HCT116 (cell line): ENCODE results near the gene SFT2D2. TPM values are rescaled to one million over a fixed set of nuclear protein-coding genes. Genes with fewer than 3 reads are reported as not detected.

ENCODE experiments used
- ATAC-seq: fragments of 200-7000 bp; cut with Tn5 transposase; 2 replicates; pipeline ENCODE4 v1.9.1; 2020; ENCODE audit warnings: mild to moderate bottlenecking, moderate library complexity
- BruUV-seq: library from RNA; stranded (reverse); fragments of 400-500 nt; replicated peaks from 2 replicates; lab custom pipeline; 2021; lab: Mats Ljungman, UMichigan
- CTCF ChIA-PET: fragments of 300-600 bp; sonication (Branson Sonifier 250); formaldehyde crosslinking; loops from one replicate; lab custom pipeline; 2021; ENCODE audit warnings: antibody characterized with exemption; lab: Charles Lee
- POLR2A ChIA-PET: fragments of 300-600, 350-600 bp; sonication (Branson Sonifier 250); formaldehyde crosslinking; loops from one replicate; lab custom pipeline; 2021; ENCODE audit warnings: antibody characterized with exemption; lab: Charles Lee
- RAD21 ChIA-PET, 2 experiments: fragments of 300-600 bp; sonication (Branson Sonifier 250); formaldehyde crosslinking; loops; one replicate each; lab custom pipeline; 2023; ENCODE audit warnings: low total read pairs in 2 of 2; ENCODE audit not compliant: uncharacterized antibody in 2 of 2, unreplicated experiment in 2 of 2, low non-redundant PET in 1 of 2; lab: Charles Lee
- DNase-seq: peaks from one replicate; pipeline ENCODE4 v3.0.0-alpha.2; 2010; ENCODE audit warnings: low read depth, low spot score
- H2AFZ ChIP-seq: fragments of 200-600 bp; shearing (Covaris generic), sonication (generic); 2 replicates; pipeline ENCODE4 v1.6.1; 2017; ENCODE audit warnings: low read depth, mixed run types, mixed read lengths, antibody characterized with exemption, low read length; ENCODE audit not compliant: poor library complexity, severe bottlenecking
- H3K27ac ChIP-seq: 2 replicates; pipeline ENCODE4 v1.5.1; 2012; ENCODE audit warnings: low read depth, low read length
- H3K27me3 ChIP-seq: fragments of 200-600 bp; sonication (generic); 2 replicates; pipeline ENCODE4 v1.6.1; 2016; ENCODE audit warnings: mixed run types, low read length, mixed read lengths; ENCODE audit not compliant: insufficient read depth
- H3K36me3 ChIP-seq, 2 experiments: fragments of 200-500 bp in 1 of 2; fragments of 200-600 bp in 1 of 2; sonication (Bioruptor generic) in 1 of 2; sonication (generic) in 1 of 2; 2 replicates each; pipeline versions ENCODE4 v1.5.1 to v1.6.1; 2014 to 2016; ENCODE audit warnings: low read length in 2 of 2, inconsistent platforms in 1 of 2, mixed read lengths in 1 of 2, mixed run types in 1 of 2; ENCODE audit not compliant: insufficient read depth in 2 of 2, control insufficient read depth in 1 of 2
- H3K4me1 ChIP-seq, 2 experiments: fragments of 200-600 bp in 1 of 2; sonication (generic) in 1 of 2; 2 replicates each; pipeline versions ENCODE4 v1.5.1 to v1.6.1; 2012 to 2017; ENCODE audit warnings: low read length in 2 of 2, inconsistent platforms in 1 of 2, mild to moderate bottlenecking in 1 of 2, mixed read lengths in 1 of 2, mixed run types in 1 of 2, moderate library complexity in 1 of 2; ENCODE audit not compliant: insufficient read depth in 2 of 2, control insufficient read depth in 1 of 2
- H3K4me2 ChIP-seq: fragments of 200-600 bp; sonication (generic); 2 replicates; pipeline ENCODE4 v1.6.1; 2017; ENCODE audit warnings: mixed run types, low read length, mixed read lengths
- H3K4me3 ChIP-seq, 2 experiments: fragments of 200-600 bp in 1 of 2; sonication (generic) in 1 of 2; replicated peaks in 1 of 2; 2 replicates each; pipeline ENCODE4 v1.5.1; 2011 to 2016; ENCODE audit warnings: low read length in 2 of 2, control low read depth in 1 of 2, low read depth in 1 of 2, mild to moderate bottlenecking in 1 of 2, mixed read lengths in 1 of 2, mixed run types in 1 of 2
- H3K79me2 ChIP-seq: fragments of 200-600 bp; sonication (generic); 2 replicates; pipeline ENCODE4 v1.6.1; 2017; ENCODE audit warnings: mild to moderate bottlenecking, mixed run types, low read length, moderate library complexity, mixed read lengths; ENCODE audit not compliant: insufficient read depth
- H3K9ac ChIP-seq: fragments of 200-600 bp; sonication (generic); 2 replicates; pipeline ENCODE4 v1.6.1; 2016; ENCODE audit warnings: low read length, mixed read lengths
- H3K9me2 ChIP-seq: fragments of 200-600 bp; sonication (generic), shearing (Covaris generic); 2 replicates; pipeline ENCODE4 v1.6.1; 2017; ENCODE audit warnings: mixed run types, mild to moderate bottlenecking, moderate library complexity; ENCODE audit not compliant: insufficient read depth
- H3K9me3 ChIP-seq, 2 experiments: fragments of 200-500 bp in 1 of 2; fragments of 200-600 bp in 1 of 2; sonication (Bioruptor generic) in 1 of 2; sonication (generic) in 1 of 2; 2 replicates each; pipeline ENCODE4 v1.6.1; 2014 to 2017; ENCODE audit warnings: low read length in 2 of 2, mixed read lengths in 2 of 2, inconsistent platforms in 1 of 2, low read depth in 1 of 2, mild to moderate bottlenecking in 1 of 2, mixed run types in 1 of 2, moderate library complexity in 1 of 2; ENCODE audit not compliant: control insufficient read depth in 1 of 2, insufficient read depth in 1 of 2
- H4K20me1 ChIP-seq: fragments of 200-600 bp; sonication (generic), shearing (Covaris generic); 2 replicates; pipeline ENCODE4 v1.6.1; 2017; ENCODE audit warnings: mixed run types, mild to moderate bottlenecking, moderate library complexity; ENCODE audit not compliant: insufficient read depth
- CBX3 ChIP-seq: IDR thresholded peaks from 2 replicates; pipeline ENCODE4 v1.6.1; 2012; ENCODE audit warnings: low read depth
- CEBPB ChIP-seq: IDR thresholded peaks from 2 replicates; pipeline ENCODE4 v1.6.1; 2012; ENCODE audit warnings: low read depth
- ELF1 ChIP-seq: IDR thresholded peaks from 2 replicates; pipeline ENCODE4 v1.6.1; 2012; ENCODE audit warnings: low read depth, borderline replicate concordance
- EZH2 ChIP-seq: fragments of 200-600 bp; sonication (generic); IDR thresholded peaks from 2 replicates; pipeline ENCODE4 v1.6.1; 2017; ENCODE audit warnings: antibody characterized with exemption, mixed run types
- POLR2A ChIP-seq: IDR thresholded peaks from 2 replicates; pipeline ENCODE4 v1.7.0; 2011; ENCODE audit warnings: borderline replicate concordance; ENCODE audit not compliant: insufficient read depth, insufficient read length; ENCODE audit errors: extremely low read depth
- POLR2AphosphoS5 ChIP-seq: IDR thresholded peaks from 2 replicates; pipeline ENCODE4 v1.6.1; 2011; ENCODE audit warnings: mild to moderate bottlenecking, low read depth, low read length, moderate library complexity
- RAD21 ChIP-seq: IDR thresholded peaks from 2 replicates; pipeline ENCODE4 v1.6.1; 2012; ENCODE audit warnings: low read depth, mild to moderate bottlenecking
- SP1 ChIP-seq: IDR thresholded peaks from 2 replicates; pipeline ENCODE4 v1.6.1; 2012; ENCODE audit warnings: low read depth
- TCF7L2 ChIP-seq: IDR thresholded peaks from 2 replicates; pipeline ENCODE4 v1.7.0; 2011; ENCODE audit warnings: borderline replicate concordance, inconsistent platforms; ENCODE audit not compliant: insufficient read depth, insufficient read length; ENCODE audit errors: extremely low read depth
- ZNF274 ChIP-seq: fragments of 200-500 bp; sonication (Bioruptor generic); IDR thresholded peaks from 2 replicates; pipeline ENCODE4 v1.6.1; 2014; ENCODE audit warnings: mild to moderate bottlenecking, low read depth, low read length, inconsistent platforms
- intact Hi-C: fragments of 100-400 bp; cut with micrococcal nuclease; formaldehyde crosslinking; loops from 2 replicates; pipeline ENCODE4 v1.10.0; 2022
- total RNA-seq: library from RNA; stranded (reverse); gene quantifications from one replicate; pipeline ENCODE4 v1.2.1, GENCODE V29; 2021; ENCODE audit not compliant: unreplicated experiment
- TF ChIP-seq, protein P1 (sequence below): IDR thresholded peaks from 2 replicates; pipeline ENCODE4 v1.6.1; 2011; ENCODE audit warnings: mild to moderate bottlenecking, low read length, moderate library complexity; ENCODE audit not compliant: insufficient replicate concordance; ENCODE audit errors: extremely low read depth
- TF ChIP-seq, protein P2 (sequence below): IDR thresholded peaks from 2 replicates; pipeline ENCODE4 v1.6.1; 2012; ENCODE audit warnings: low read depth
- TF ChIP-seq, protein P3 (sequence below), 3 experiments: fragments of 200-600 bp in 1 of 3; sonication (generic) in 1 of 3; IDR thresholded peaks in 2 of 3; conservative IDR thresholded peaks in 1 of 3; 2 replicates each; pipeline ENCODE4 v1.5.1; 2012 to 2017; ENCODE audit warnings: low read depth in 2 of 3, low read length in 2 of 3, antibody characterized with exemption in 1 of 3, borderline replicate concordance in 1 of 3, control low read depth in 1 of 3, mild to moderate bottlenecking in 1 of 3, mixed read lengths in 1 of 3, mixed run types in 1 of 3, moderate library complexity in 1 of 3; ENCODE audit not compliant: insufficient read depth in 1 of 3

SFT2D2 gene
- total RNA-seq, 1 experiment from 2014 or later, result 57.5 TPM

DNA sequence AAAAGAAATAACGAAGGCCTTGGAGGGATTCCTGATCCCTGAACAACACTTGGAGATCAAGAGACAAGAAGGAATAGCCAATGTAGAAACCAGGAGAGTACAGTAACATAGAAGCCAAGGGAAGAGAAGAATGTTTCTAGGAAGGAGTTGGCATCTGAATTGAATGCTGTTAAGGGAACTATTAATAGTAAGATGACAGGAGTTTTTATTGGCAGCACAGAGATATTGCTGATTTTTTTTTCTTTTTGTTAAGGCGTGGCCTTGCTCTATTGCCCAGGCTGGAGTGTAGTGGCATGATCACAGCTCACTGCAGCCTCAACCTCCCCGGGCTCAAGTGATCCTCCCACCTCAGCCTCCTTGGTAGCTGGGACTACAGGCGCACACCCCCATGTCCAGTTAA is 9.6 kb upstream of the SFT2D2 start:
- intact Hi-C loops, result no loop called here
- no peaks in the 10 kb centered on the region for H4K20me1 ChIP-seq
- CTCF ChIA-PET, result no interaction called here
- no peaks in the 10 kb centered on the region for H3K79me2 ChIP-seq
- H3K4me3 ChIP-seq, result no peak overlapping the region
- POLR2A ChIA-PET, result no interaction called here
- no peak overlapping the region for H3K4me2 ChIP-seq
- DNase-seq (no peak), ATAC-seq (no peak)
- H3K36me3 ChIP-seq, result no peaks in the 10 kb centered on the region
- no TSS peak for BruUV-seq
- no peak overlapping the region for H3K27ac ChIP-seq
- no peaks in the 10 kb centered on the region for H3K4me1 ChIP-seq
- no peaks in the 10 kb centered on the region for H3K27me3 ChIP-seq
- no peaks in the 10 kb centered on the region for H3K9me2 ChIP-seq
- RAD21 ChIA-PET, result no interaction called here
- no peak overlapping the region for H2AFZ ChIP-seq
- no peaks in the 10 kb centered on the region for H3K9me3 ChIP-seq
- no peak overlapping the region for H3K9ac ChIP-seq
- TF ChIP-seq SP1 (no peak), ZNF274 (no peak), CEBPB (no peak), TCF7L2 (no peak), ELF1 (no peak), POLR2AphosphoS5 (no peak), EZH2 (no peak), CBX3 (no peak), RAD21 (no peak), POLR2A (no peak)
- TF ChIP-seq, protein P1, sequence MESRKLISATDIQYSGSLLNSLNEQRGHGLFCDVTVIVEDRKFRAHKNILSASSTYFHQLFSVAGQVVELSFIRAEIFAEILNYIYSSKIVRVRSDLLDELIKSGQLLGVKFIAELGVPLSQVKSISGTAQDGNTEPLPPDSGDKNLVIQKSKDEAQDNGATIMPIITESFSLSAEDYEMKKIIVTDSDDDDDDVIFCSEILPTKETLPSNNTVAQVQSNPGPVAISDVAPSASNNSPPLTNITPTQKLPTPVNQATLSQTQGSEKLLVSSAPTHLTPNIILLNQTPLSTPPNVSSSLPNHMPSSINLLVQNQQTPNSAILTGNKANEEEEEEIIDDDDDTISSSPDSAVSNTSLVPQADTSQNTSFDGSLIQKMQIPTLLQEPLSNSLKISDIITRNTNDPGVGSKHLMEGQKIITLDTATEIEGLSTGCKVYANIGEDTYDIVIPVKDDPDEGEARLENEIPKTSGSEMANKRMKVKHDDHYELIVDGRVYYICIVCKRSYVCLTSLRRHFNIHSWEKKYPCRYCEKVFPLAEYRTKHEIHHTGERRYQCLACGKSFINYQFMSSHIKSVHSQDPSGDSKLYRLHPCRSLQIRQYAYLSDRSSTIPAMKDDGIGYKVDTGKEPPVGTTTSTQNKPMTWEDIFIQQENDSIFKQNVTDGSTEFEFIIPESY, result no peak
- TF ChIP-seq, protein P2, sequence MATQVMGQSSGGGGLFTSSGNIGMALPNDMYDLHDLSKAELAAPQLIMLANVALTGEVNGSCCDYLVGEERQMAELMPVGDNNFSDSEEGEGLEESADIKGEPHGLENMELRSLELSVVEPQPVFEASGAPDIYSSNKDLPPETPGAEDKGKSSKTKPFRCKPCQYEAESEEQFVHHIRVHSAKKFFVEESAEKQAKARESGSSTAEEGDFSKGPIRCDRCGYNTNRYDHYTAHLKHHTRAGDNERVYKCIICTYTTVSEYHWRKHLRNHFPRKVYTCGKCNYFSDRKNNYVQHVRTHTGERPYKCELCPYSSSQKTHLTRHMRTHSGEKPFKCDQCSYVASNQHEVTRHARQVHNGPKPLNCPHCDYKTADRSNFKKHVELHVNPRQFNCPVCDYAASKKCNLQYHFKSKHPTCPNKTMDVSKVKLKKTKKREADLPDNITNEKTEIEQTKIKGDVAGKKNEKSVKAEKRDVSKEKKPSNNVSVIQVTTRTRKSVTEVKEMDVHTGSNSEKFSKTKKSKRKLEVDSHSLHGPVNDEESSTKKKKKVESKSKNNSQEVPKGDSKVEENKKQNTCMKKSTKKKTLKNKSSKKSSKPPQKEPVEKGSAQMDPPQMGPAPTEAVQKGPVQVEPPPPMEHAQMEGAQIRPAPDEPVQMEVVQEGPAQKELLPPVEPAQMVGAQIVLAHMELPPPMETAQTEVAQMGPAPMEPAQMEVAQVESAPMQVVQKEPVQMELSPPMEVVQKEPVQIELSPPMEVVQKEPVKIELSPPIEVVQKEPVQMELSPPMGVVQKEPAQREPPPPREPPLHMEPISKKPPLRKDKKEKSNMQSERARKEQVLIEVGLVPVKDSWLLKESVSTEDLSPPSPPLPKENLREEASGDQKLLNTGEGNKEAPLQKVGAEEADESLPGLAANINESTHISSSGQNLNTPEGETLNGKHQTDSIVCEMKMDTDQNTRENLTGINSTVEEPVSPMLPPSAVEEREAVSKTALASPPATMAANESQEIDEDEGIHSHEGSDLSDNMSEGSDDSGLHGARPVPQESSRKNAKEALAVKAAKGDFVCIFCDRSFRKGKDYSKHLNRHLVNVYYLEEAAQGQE, result no peak
- TF ChIP-seq, protein P3, sequence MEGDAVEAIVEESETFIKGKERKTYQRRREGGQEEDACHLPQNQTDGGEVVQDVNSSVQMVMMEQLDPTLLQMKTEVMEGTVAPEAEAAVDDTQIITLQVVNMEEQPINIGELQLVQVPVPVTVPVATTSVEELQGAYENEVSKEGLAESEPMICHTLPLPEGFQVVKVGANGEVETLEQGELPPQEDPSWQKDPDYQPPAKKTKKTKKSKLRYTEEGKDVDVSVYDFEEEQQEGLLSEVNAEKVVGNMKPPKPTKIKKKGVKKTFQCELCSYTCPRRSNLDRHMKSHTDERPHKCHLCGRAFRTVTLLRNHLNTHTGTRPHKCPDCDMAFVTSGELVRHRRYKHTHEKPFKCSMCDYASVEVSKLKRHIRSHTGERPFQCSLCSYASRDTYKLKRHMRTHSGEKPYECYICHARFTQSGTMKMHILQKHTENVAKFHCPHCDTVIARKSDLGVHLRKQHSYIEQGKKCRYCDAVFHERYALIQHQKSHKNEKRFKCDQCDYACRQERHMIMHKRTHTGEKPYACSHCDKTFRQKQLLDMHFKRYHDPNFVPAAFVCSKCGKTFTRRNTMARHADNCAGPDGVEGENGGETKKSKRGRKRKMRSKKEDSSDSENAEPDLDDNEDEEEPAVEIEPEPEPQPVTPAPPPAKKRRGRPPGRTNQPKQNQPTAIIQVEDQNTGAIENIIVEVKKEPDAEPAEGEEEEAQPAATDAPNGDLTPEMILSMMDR (IDR thresholded peaks at IDR 0.05 in 2 of 3, conservative IDR thresholded peaks at IDR 0.05 in 1 of 3; ENCODE audit: borderline replicate concordance in 1 of 3, insufficient read depth in 1 of 3, low read depth in 2 of 3, low read length in 2 of 3), result no peak
